ENCODE results near the gene NALCN. TPM values are rescaled to one million over a fixed set of nuclear protein-coding genes. Genes with fewer than 3 reads are reported as not detected.

NALCN gene
- total RNA-seq, 3 donors from 2014 or later, result 0.80 to 12.1 (median 1.6) TPM

GRCh38 chr13:101291206-101291605 is 125.1 kb downstream of the NALCN start:
- Histone ChIP-seq H3K9me3 (no peaks in the 10 kb centered on the region), H3K27me3 (no peaks in the 10 kb centered on the region), H3K27ac (no peak overlapping the region), H3K36me3 (no peaks in the 10 kb centered on the region), H3K4me1 (no peaks in the 10 kb centered on the region), H3K4me3 (no peak overlapping the region)
- DNase-seq (ENCODE audit: low spot score in 2 of 2), result no peak
- intact Hi-C loops (cut with DNase I; ENCODE audit: low total_unique reads), result loop anchor here (5.0 kb wide), 1 partner anchor 106 kb away; no protein-coding TSS in a partner anchor
- no peak for TF ChIP-seq POLR2A (IDR thresholded peaks at IDR 0.05)
- no peak for TF ChIP-seq CTCF (IDR thresholded peaks at IDR 0.05)
- TF ChIP-seq POLR2AphosphoS5 (IDR thresholded peaks at IDR 0.05), result no peak

- H3K4me3 ChIP-seq, result no peak overlapping the region
- no peaks in the 10 kb centered on the region for H3K27me3 ChIP-seq
- intact Hi-C loops (cut with DNase I; ENCODE audit: low total_unique reads), result loop anchor here (5.0 kb wide), 1 partner anchor 108 kb away; no protein-coding TSS in a partner anchor
- no peaks in the 10 kb centered on the region for H3K4me1 ChIP-seq
- no peak overlapping the region for H3K27ac ChIP-seq
- H3K36me3 ChIP-seq, result no peaks in the 10 kb centered on the region
- no peaks in the 10 kb centered on the region for H3K9me3 ChIP-seq
- DNase-seq (ENCODE audit: low spot score in 2 of 2), result no peak
- TF ChIP-seq POLR2A (IDR thresholded peaks at IDR 0.05) (no peak), POLR2AphosphoS5 (IDR thresholded peaks at IDR 0.05) (no peak), CTCF (IDR thresholded peaks at IDR 0.05) (no peak)
Measured at GRCh38 chr13:101289764-101290163, 126.5 kb downstream of the NALCN start.

GRCh38 chr13:101283782-101284181 is 132.5 kb downstream of the NALCN start:
- no peak overlapping the region for H3K4me3 ChIP-seq
- H3K27me3 ChIP-seq, result no peaks in the 10 kb centered on the region
- H3K9me3 ChIP-seq, result no peaks in the 10 kb centered on the region
- intact Hi-C loops (cut with DNase I; ENCODE audit: low total_unique reads), result no loop called here
- H3K36me3 ChIP-seq, result no peaks in the 10 kb centered on the region
- no peak for DNase-seq (ENCODE audit: low spot score in 2 of 2)
- no peaks in the 10 kb centered on the region for H3K4me1 ChIP-seq
- TF ChIP-seq POLR2AphosphoS5 (IDR thresholded peaks at IDR 0.05) (no peak), CTCF (IDR thresholded peaks at IDR 0.05) (no peak), POLR2A (IDR thresholded peaks at IDR 0.05) (no peak)
- H3K27ac ChIP-seq, result no peak overlapping the region

GRCh38 chr13:101272886-101273285 is 143.4 kb downstream of the NALCN start:
- intact Hi-C loops (cut with DNase I; ENCODE audit: low total_unique reads), result no loop called here
- DNase-seq (ENCODE audit: low spot score in 2 of 2), result no peak
- no peak for TF ChIP-seq POLR2A (IDR thresholded peaks at IDR 0.05)
- no peak for TF ChIP-seq CTCF (IDR thresholded peaks at IDR 0.05)
- TF ChIP-seq POLR2AphosphoS5 (IDR thresholded peaks at IDR 0.05), result no peak
- Histone ChIP-seq H3K27ac (no peak overlapping the region), H3K4me3 (no peak overlapping the region), H3K36me3 (no peaks in the 10 kb centered on the region), H3K9me3 (no peaks in the 10 kb centered on the region), H3K4me1 (no peaks in the 10 kb centered on the region), H3K27me3 (no peaks in the 10 kb centered on the region)

GRCh38 chr13:101271681-101272245 is 144.5 kb downstream of the NALCN start:
- no peak for TF ChIP-seq CTCF (IDR thresholded peaks at IDR 0.05)
- no peak for TF ChIP-seq POLR2A (IDR thresholded peaks at IDR 0.05)
- no peak for TF ChIP-seq POLR2AphosphoS5 (IDR thresholded peaks at IDR 0.05)
- H3K4me3 ChIP-seq, result no peak overlapping the region
- H3K4me1 ChIP-seq, result no peaks in the 10 kb centered on the region
- H3K27ac ChIP-seq, result no peak overlapping the region
- no peaks in the 10 kb centered on the region for H3K27me3 ChIP-seq
- intact Hi-C loops (cut with DNase I; ENCODE audit: low total_unique reads), result no loop called here
- no peak for DNase-seq (ENCODE audit: low spot score in 2 of 2)
- no peaks in the 10 kb centered on the region for H3K9me3 ChIP-seq
- H3K36me3 ChIP-seq, result no peaks in the 10 kb centered on the region
